ENCODE results near the gene ERP27.

ERP27 gene

DNA sequence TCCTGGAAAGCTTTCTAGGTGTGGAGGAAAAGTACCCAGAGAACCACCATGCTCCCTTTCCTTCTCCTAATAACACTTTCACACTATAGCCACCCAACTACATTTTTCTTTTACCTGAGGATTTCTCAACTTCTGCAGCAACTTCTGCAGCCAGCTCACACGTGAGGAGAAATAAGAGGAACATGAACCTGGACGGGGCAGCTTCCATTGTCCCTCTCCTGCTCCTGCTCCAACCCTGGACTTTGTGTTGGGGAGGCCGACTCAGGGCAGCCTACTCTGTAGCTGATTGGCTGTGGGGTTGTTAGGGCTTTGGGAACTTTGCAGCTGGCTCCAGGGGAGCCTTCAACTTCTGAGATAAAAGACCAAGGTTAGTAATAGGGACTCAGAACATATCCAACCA lies at the start of gene ERP27:
ERP27 (minus strand) TSS at position 237 of the 400 bp plus-strand sequence; CDS start at position 208, 29 bp downstream.
- DNase-seq = no peak

GRCh38 chr12:14988035-14988434 lies 49.7 kb upstream of the ERP27 start:
- no peak for DNase-seq

- DNase-seq = no peak
Measured at GRCh38 chr12:14986449-14986848, 48.1 kb upstream of the ERP27 start.

DNA sequence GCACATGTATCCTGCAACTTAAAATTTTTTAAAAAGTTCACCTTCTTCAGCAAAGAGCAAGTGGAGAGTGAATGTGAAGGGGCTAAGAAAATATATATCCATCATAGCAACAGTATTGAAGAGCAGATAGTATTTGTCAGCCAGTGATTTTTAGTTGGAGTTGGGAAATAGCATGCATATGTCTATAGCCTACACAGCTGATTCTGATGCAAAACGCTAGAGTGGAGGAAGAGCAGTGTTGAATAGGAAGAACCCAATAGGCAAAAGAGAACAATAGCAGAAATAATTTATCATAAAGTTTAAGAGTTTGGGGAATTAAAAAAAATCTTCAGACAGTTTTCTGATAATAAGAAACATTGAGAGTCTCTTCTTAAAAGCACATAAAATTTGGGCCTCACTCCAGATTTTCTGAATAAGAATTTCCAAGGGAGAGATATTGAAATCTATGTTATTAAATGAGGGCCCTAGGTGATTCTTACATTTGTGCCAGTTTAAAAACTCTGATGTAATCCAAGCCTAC lies 46.5 kb upstream of the ERP27 start:
- no peak for DNase-seq

DNA sequence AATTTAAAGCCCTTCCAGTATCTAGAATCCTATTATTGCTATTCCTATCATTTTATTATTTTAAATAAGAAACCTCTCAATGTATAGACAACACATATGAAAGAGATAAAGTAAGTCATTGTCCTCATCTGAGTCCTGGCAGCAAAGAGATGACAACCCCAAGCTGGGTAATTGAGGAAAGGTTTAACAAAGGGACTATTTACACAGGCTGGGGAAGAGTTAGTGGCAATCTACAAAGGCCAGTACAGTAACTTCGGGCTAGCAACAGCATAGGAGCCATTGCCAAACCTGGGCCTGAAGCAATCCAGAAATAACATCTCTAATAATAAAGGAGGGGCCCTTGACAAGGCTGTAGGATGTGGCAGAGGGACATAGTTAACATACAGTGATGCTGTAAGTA lies 45.7 kb upstream of the ERP27 start:
- no peak for DNase-seq

- DNase-seq = no peak
Measured at GRCh38 chr12:14982991-14983390, 44.7 kb upstream of the ERP27 start.

- DNase-seq = no peak
Measured at GRCh38 chr12:14982562-14982961, 44.2 kb upstream of the ERP27 start.

- no peak for DNase-seq
Measured at GRCh38 chr12:14981049-14981448, 42.7 kb upstream of the ERP27 start.

DNA sequence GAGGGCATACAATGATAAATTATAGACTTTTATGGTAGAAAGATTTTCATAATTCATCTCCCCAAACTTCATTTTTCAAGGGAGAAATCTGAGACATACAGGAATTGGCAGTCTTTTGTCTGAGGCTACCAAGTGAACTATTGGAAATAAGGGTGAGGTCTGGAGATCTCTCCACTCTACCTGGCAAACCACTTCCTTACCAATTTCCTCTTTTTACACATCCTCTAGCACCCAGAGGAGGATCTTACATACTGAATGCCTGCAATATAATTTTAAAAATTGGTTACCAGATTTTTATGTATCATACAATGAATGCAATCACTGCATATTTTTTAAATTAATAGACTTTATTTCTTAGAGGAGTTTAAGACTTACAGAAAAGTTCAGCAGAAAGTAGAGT lies 41.1 kb upstream of the ERP27 start:
- DNase-seq = no peak

- DNase-seq = no peak
Measured at GRCh38 chr12:14976658-14977057, 38.3 kb upstream of the ERP27 start.

GRCh38 chr12:14975457-14975856 lies 37.1 kb upstream of the ERP27 start:
- no peak for DNase-seq

GRCh38 chr12:14974633-14975032 lies 36.3 kb upstream of the ERP27 start:
- no peak for DNase-seq

DNA sequence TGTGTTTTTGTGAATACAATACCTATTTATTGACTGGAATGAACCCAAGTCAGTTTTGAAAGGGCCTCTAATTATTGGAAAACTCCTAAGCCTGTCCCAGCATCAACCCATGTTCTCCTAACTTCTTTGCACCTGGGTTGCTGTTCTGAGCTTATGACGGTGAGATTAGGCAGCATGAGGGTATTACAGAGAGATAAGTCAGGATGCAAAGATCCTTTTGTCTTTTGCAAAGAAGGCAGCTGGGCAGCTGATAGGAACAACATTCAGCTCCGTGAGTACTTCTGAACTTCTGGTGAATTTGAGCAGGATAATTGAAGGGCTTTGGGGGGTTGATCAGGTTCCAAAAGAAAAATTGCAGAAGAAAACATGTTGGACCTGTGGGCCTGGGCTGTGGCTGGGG lies 34.5 kb upstream of the ERP27 start, which contains the start of gene PDE6H:
PDE6H (plus strand) TSS at position 227 of the 400 bp plus-strand sequence. CDS start 4,971 bp downstream, outside the sequence.
- no peak for DNase-seq

GRCh38 chr12:14970473-14970872 lies 32.1 kb upstream of the ERP27 start:
- no peak for DNase-seq

GRCh38 chr12:14968478-14968877 lies 30.1 kb upstream of the ERP27 start:
- DNase-seq = no peak

GRCh38 chr12:14965221-14965620 lies 26.9 kb upstream of the ERP27 start:
- no peak for DNase-seq

GRCh38 chr12:14964406-14964805 lies 26.1 kb upstream of the ERP27 start:
- no peak for DNase-seq

- no peak for DNase-seq
Measured at GRCh38 chr12:14963520-14963919, 25.2 kb upstream of the ERP27 start.

DNA sequence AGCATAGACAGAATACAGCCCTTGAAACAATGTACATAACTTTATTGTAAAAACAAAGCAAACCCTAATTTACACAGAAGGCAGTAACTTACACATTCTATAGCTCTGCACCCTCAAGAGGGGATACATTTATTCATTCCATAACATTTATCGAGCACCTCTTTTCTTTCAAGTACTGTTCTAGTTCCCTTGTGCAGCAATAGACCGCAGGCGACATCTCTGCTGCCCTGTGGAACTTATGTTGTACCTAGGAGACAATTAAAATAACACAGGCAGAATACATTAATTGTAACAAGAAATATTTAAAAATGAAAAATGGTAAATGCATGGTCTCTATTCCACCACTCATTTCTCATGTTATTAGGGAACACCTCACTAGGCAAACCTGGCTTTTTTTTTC lies 24.5 kb upstream of the ERP27 start:
- no peak for DNase-seq

DNA sequence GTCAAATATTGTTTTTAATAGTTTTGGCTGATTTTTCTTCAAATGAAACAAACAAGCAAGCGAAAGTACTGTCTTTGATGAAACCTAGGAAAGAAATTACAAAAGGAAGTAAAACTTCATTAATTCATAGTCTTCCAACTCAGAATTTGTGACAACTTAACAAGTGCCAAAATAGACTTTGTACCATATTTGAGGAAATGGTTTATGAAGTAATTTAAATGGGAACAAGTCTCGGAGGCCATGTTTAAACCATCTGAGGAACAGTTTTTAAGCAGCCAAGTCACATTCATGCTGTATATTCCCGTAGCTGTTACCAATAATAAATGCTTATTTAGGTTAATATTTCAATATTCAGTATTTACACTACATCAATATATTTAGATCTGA lies 23.8 kb upstream of the ERP27 start:
- no peak for DNase-seq

DNA sequence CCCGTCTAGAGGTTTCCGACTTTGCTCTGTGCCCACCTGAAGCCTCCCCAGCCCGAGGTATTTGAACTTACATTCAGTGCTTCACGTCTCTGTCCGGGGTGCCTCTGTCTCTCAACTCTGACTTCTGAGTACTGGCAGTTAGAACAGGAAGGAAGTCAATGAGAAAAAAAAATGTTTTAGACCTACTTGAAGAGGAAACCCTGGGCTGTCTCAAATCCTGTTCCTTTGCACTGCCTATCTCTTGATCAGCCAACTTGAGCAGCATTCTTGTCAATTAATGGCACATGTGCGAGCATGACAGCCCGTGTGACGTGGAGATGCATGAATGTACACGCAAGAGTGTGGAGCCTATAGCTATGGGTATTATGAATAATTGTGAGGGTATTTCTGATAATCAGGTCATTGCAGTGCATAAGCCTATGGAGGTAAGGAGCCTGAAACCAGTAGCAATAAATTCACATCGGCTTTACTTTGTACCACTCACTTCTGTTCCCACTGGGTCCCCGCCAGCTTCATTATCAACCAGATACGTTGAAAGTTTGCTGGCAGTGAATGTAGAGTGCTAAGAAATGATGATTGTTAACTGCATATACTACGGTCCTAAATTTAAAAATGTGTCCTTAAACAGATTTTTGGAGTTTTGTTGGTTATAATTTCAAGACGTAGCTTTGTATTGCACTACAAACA lies 23.3 kb upstream of the ERP27 start, which contains the start of gene ARHGDIB:
ARHGDIB (minus strand) TSS at position 136 of the 687 bp plus-strand sequence. CDS start 10,889 bp downstream, outside the sequence.
- no peak for DNase-seq

- DNase-seq = no peak
Measured at GRCh38 chr12:14960548-14961465, 22.5 kb upstream of the ERP27 start.

GRCh38 chr12:14959916-14960496 lies 21.7 kb upstream of the ERP27 start:
- DNase-seq = no peak

Data from NCI-H748 treated with DMSO at 0.1 percent for 48 hours (cell line).